ENCODE measurements around the gene B4GALNT3.

The B4GALNT3 gene

GRCh38 chr12:578748-579419, 119.1 kb downstream of the B4GALNT3 start:
- no peak for DNase-seq

- no peak for DNase-seq
Measured at GRCh38 chr12:579420-580110, 119.8 kb downstream of the B4GALNT3 start.

- DNase-seq, result no peak
Measured at GRCh38 chr12:580813-581212, 121.1 kb downstream of the B4GALNT3 start.

- DNase-seq, result no peak
Measured at GRCh38 chr12:581321-581720, 121.6 kb downstream of the B4GALNT3 start.

GRCh38 chr12:581746-582145, 122.0 kb downstream of the B4GALNT3 start:
- no peak for DNase-seq

- DNase-seq, result no peak
Measured at GRCh38 chr12:583251-583869, 123.6 kb downstream of the B4GALNT3 start.

- DNase-seq, result no peak
Measured at GRCh38 chr12:585062-586061, 125.6 kb downstream of the B4GALNT3 start.

GRCh38 chr12:586318-587071, 126.8 kb downstream of the B4GALNT3 start:
- DNase-seq, result peak in 1 of 3 donors; percentile 13

- DNase-seq, result no peak
Measured at GRCh38 chr12:587132-588023, 127.6 kb downstream of the B4GALNT3 start.

- no peak for DNase-seq
Measured at GRCh38 chr12:588024-588322, 128.2 kb downstream of the B4GALNT3 start.

- no peak for DNase-seq
Measured at GRCh38 chr12:588646-589045, 128.9 kb downstream of the B4GALNT3 start.

- DNase-seq, result no peak
Measured at GRCh38 chr12:590206-590750, 130.5 kb downstream of the B4GALNT3 start.

- DNase-seq, result no peak
Measured at GRCh38 chr12:591167-592023, 131.7 kb downstream of the B4GALNT3 start.

- DNase-seq, result no peak
Measured at GRCh38 chr12:592024-592505, 132.3 kb downstream of the B4GALNT3 start.

GRCh38 chr12:593396-594270, 133.9 kb downstream of the B4GALNT3 start:
- peak in 2 of 3 donors; percentile 63 to 69 for DNase-seq

- DNase-seq, result no peak
Measured at GRCh38 chr12:597926-598568, 138.3 kb downstream of the B4GALNT3 start.

GRCh38 chr12:599756-600155, 140.0 kb downstream of the B4GALNT3 start:
- DNase-seq, result no peak

Data from suppressor macrophage treated with lipopolysaccharide for 1 hour (primary cell).